HUDEP-2 (cell line): Measurements from ENCODE around the gene L1TD1.
"Not testable (repeated sequence)": the region's sequence is repeated elsewhere in the genome, so short reads cannot be mapped to it uniquely, and the experiment has no call there.

Experiments
- DNase-seq, 76 experiments: peaks; one replicate each; lab custom pipeline; 2025; ENCODE audit not compliant: unreplicated experiment in 76 of 76; lab: John Stamatoyannopoulos, UW

Gene L1TD1

GRCh38 chr1:62232871-62233278 is 38.2 kb downstream of the L1TD1 start:
- no peak for DNase-seq

GRCh38 chr1:62233926-62234450 is 39.3 kb downstream of the L1TD1 start:
- no peak for DNase-seq

- DNase-seq = no peak
Measured at GRCh38 chr1:62234688-62235087, 40.0 kb downstream of the L1TD1 start.

- no peak for DNase-seq
Measured at GRCh38 chr1:62235576-62235975, 40.9 kb downstream of the L1TD1 start.

- no peak for DNase-seq
Measured at GRCh38 chr1:62237361-62237760, 42.7 kb downstream of the L1TD1 start.

GRCh38 chr1:62237950-62238374 is 43.3 kb downstream of the L1TD1 start:
- no peak for DNase-seq

- DNase-seq = no peak
Measured at GRCh38 chr1:62238507-62238906, 43.9 kb downstream of the L1TD1 start.

GRCh38 chr1:62239652-62240403 is 45.2 kb downstream of the L1TD1 start:
- not testable (repeated sequence) for DNase-seq

GRCh38 chr1:62240651-62241370 is 46.2 kb downstream of the L1TD1 start:
- no peak for DNase-seq

GRCh38 chr1:62241371-62242131 is 46.9 kb downstream of the L1TD1 start:
- no peak for DNase-seq

GRCh38 chr1:62244380-62244779 is 49.7 kb downstream of the L1TD1 start:
- DNase-seq = not testable (repeated sequence)

- no peak for DNase-seq
Measured at GRCh38 chr1:62245201-62245600, 50.6 kb downstream of the L1TD1 start.

GRCh38 chr1:62247391-62248168 is 52.9 kb downstream of the L1TD1 start:
- DNase-seq = no peak

- no peak for DNase-seq
Measured at GRCh38 chr1:62250126-62250726, 55.6 kb downstream of the L1TD1 start.

- no peak for DNase-seq
Measured at GRCh38 chr1:62259551-62259950, 64.9 kb downstream of the L1TD1 start.

GRCh38 chr1:62260688-62261087 is 66.0 kb downstream of the L1TD1 start:
- no peak for DNase-seq
